ENCODE data around the gene ST3GAL4. TPM values are rescaled to one million over a fixed set of nuclear protein-coding genes. Genes with fewer than 3 reads are reported as not detected.

Gene ST3GAL4
- polyA plus RNA-seq, 5 donors = 29.4 to 38.5 (median 36.1) TPM

DNA sequence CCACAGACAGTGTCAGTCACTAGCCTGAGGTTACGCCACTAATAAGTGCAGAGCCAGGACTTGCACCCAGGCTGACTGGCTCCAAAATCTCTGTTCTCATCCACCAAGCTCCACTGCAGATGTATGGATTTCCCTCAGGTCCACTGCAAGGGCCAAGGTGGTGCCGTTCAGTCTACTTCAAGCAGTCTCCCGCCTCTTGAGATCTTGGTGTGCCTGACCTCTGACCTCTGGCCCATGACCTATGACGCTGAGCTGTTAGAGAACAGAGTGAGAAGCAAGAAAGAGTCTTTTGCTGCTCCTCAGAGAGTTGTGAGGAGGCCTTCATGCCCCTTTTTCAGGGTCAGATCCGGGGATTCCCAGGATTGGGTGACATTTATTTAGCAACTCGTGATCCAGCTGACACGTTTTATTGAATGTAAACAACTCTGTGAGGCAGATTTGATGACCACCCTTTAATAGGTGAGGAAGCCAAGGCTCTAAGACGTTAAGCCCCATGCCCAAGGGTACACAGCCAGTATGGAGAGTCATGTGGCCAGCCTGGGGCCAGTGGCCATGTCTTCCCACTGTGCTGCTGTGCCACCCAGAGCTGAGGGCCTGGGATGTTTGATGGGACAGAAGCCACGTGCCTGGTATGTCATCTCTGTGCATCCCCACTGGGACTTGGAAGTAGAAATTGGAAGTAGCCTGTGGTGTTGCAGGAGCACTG is 26.4 kb upstream of the ST3GAL4 start:
- DNase-seq = no peak

DNA sequence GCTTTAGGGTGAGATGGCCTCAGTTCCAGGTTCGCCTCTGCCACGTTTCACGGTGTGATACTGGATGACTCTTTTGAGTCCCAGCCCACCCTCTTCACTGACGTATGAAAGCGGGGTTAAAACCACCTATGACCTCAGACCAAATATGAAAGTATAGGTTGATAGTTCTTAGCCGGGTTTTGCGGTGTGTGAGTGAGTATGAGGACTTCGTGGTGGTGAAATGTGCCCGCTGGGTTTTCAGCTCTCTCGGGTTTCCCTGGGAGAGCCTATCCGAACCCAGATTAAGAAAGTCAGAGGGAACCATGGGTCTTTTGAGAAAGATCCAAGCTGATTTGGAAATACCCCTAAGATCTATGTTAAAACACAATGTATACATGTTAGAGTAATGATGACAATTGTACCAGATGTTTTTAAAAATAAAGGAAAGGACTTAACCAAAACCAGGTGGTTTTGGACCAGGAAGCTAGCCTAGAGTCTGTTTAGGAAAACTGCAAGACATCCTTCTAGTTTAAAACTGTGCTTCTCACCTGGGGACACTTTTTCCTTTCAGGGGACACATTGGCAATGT is 25.8 kb upstream of the ST3GAL4 start:
- no peak for DNase-seq

DNA sequence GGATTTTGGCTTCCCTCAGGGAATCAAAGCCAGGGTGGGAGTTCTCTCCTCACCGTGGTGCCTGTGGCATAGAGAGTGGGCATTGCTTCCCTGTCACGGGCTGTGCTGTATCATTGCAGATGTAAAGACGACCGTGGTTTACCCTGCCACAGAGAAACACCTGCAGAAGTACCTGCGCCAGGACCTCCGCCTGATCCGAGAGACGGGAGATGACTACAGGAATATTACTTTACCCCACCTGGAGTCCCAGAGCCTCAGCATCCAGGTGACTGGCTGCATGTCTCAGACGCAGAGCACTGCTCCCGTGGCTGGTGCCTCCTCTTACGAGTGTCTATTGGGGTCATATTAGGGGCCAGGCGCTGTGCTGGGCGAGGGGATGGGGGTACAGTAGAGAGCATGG is 24.2 kb upstream of the ST3GAL4 start:
- DNase-seq = no peak

DNA sequence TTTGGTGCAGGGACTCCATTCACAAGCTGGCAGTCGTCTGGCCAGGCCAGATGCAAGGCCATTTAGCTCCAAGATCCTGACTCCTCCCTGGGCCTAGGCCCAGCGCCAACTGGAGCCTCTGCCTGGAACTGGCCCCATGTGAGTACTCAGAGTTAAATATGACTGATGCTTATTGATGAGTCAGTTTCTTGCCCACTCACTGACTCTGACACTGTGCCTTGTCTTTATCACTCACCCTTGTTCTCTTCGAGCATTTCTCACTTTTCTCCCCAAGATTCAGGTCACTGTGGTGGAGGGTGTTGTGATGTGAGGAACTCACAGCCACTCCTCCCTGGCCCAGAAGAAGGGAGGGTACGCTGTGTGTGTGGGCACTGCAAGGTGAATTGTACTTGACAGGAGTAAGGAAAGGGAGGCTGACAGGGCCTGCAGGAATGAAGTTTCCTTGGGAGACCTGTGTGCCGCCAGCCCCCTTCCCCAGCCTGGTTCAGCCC is 23.2 kb upstream of the ST3GAL4 start:
- no peak for DNase-seq

DNA sequence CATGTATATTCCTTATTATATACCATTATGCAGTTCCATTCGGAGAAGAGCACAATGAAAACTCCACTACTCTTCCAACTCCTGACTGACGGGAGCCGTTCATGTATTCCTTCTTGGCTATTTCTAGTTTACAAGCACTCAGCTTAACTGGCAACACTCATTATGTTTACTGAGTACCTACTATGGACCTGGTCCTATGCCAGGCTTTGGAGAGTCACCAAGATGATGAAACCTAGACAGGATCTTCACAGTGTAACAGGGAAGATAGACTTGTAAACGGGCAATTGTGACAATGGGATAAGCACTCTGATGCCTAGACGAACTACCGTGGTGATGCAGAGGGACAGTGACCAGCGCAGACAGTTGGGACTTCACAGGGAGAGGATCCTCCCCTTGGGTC is 22.3 kb upstream of the ST3GAL4 start:
- DNase-seq = no peak

DNA sequence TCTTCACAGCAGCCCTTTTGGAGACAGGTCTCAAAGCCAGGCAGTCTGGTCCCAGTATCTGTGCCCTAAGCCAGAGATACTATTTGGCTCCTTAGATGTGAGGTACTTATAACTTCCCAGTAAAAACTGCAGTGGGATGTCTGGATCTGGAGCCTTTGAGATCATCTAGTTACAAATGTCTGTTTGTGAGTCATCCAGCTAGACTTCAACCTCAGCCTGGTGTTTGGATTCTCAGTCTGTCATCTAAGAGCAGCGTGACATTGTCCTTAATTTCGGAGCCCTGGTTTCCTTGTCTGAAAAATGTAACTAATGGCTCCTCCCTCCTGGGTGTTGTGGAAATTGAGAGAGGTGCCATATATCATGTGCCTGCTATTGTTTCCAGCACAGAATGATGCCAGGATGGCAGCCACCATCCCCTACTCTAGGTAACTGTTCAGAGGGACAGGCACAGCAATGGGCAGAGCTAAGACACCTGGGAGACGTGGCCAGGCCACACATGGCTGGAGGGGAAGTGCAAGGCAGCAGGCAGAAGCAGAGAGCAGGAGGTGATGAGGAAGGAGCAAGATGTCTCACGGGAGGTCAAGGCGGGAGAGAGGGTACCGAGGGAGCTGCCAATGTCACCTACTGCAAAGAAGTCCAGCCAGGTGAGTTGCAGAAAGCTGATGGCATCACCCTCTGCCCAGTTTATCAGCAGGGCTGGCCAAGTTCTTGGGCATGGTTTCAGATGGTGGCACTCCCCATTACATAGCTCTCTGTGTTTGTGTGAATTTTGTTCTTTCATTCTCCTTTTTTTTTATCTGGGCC is 20.6 kb upstream of the ST3GAL4 start:
- no peak for DNase-seq

DNA sequence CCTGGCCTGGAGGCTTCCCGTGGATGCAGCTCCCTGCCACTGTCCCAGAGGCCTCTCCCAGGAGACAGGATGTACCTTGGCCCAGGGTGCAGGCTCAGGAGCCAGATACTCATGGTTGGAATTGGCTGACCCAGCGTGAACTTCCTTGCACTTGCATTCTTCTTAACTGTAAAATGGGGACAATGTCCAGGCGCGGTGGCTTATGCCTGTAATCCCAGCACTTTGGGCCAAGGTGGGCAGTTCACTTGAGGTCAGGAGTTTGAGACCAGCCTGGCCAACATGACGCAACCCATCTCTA is 20.1 kb upstream of the ST3GAL4 start:
- DNase-seq = no peak

DNA sequence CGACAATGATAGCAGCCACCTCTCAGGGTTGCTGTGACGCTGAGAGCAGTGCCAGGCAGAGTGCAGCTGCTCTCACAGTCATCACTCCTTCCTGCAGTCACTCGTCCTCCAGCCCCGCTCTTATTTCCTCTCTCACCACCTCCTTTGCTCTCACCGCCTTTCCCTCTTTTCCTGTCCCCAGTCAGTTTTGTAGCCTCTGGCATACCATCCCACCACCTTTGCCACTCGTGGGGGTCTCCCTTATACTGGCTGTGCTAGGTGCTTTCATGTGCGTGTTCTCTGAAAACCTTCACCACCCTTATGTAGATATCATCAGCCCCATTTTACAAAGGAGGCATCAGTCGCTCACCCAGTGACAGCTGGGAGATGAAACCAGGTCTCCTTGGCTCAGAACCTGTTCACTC is 19.3 kb upstream of the ST3GAL4 start:
- DNase-seq = no peak

DNA sequence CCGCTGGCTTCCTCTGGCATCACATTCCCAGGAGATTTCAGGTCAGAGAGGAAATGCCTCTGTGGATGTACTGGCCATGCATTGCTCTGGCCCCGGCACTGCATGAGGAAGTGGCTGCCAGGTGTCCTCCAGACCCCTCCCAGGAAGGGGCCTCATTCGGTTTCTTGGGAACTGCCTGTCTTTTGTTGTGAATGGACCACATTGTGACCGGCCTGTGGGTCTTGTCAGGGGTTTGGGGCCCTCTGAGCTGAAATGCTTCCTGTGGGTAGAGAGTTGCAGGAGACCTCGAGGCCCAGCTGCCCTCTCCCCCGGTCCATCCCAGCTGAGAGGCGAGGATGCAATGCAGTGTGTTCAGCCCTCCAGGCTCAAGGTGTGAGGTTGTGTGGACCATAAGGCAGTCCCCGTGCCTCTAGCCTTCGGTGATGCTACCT is 18.8 kb upstream of the ST3GAL4 start:
- no peak for DNase-seq

DNA sequence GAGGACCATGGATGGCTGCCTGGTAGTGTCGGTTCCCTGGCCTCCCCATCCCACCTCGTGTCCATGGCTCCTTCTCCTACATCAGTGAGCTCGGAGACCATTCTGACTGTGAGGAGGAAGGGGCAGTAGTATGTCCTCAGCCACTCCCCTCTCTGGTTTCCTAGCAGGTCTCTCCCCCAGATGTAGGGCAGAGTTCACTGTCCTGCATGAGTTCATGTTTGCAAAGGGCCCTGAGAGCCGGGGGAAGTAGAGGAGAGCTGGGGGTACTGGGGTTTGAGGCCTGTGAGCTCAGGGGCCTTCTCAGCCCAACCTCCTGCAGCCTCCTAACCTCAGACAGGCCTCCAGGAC is 18.4 kb upstream of the ST3GAL4 start:
- DNase-seq = no peak

DNA sequence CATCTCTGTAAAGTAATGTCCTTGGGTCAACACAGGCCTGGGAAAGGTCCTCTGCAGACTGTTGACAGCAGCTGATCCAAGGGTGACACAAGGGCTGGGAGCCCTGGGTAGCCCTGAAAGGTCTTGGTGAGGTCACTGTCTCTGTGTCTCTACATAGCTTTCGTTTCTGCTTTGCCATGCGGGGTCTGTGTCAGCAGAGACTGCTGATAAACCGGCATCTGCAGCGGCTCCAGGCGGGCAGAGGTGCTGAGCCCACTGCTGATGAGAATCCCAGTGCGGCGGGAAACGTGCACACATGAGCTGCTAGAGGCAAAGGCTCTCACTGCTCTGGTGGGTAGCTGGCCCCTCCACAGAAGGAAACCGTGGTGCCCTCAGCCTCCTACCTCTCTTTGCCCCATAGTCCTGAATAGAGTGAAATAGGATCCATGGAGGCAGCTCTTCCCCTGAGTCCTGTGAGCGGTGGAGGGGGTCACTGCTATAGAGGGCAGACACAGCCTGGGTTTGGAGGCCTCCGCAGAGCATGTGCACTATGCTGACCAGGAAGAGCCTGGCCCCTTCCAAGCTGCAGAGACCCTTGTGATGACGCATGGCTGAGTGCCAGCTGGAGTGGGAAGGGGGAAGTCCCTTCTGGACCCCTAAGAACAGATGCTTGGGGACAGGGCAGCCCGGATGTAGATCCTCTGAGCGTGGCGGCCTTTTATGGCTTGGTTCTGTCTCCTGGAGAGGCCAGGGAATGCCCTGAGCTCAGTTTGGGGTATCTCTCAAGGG is 17.8 kb upstream of the ST3GAL4 start:
- no peak for DNase-seq

DNA sequence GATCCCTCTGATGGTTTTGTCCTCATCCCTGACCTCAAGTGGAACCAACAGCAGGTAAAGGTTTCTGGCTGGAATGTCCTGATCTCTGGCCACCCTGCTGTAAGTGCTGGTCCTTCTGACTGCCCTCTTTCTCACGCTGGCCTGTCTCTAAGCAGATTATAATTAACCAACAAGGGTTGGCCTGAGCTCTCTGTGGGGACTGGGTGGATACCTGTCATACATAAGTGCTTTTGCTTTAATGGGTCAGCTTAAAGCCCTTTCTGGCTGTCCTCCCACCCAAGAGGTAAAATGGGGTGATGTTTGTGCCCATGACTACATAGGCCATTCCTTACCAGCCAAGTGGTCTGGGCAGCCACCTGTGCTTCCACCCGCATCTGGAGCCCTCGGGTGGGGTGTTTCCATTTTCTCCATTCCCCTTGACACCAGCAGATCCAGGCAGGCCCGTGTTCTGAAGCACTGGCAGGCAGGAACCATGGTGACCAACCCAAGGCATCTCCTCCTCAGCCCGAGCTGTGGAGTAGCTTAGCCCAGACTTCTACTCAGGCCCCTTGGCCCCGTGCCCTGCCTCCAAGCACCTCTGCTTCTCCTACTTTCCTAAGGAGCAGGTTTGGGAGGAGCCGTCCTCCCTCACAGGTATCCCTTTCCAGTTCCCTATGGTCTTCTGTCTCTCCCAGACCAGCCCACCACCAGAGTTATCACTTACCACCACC is 17.0 kb upstream of the ST3GAL4 start:
- no peak for DNase-seq

DNA sequence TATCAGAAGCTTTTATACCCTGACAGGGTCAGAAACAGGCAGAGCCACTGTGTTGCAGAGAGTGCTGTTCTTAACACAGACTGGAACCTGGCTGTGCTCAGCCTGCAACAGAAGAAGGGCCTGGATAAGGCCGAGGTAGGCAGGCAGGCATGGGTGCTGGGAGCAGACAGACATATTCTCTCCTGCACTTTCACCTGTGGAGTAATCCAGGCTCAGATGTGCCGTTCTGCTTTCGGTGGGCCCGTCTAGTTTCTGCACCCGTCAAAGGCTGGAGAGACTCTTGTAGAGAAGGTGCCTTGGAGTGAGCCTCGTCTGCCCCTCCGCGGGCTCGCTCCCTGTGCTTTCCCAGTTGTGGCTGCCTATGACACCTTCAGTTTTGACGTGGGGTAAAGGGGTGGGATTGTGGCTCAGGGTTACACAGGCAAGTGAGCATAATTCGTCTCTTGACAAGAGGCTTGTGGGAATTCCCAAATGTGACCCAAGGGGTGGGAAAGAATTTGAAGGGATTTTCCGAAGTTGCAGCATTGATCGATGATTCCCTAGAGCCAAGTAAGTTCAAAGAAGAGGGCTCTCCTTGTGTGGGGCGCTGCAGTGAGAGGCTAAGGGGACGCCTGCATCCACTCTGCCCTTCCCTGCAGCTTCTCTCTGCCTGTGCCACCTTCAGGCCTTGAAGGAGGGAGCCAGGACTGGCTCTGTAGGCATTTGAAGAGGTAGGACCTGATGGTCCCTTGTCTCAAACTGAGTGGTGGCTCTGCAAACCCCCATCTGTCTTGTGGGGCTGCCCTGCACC is 16.2 kb upstream of the ST3GAL4 start:
- no peak for DNase-seq

DNA sequence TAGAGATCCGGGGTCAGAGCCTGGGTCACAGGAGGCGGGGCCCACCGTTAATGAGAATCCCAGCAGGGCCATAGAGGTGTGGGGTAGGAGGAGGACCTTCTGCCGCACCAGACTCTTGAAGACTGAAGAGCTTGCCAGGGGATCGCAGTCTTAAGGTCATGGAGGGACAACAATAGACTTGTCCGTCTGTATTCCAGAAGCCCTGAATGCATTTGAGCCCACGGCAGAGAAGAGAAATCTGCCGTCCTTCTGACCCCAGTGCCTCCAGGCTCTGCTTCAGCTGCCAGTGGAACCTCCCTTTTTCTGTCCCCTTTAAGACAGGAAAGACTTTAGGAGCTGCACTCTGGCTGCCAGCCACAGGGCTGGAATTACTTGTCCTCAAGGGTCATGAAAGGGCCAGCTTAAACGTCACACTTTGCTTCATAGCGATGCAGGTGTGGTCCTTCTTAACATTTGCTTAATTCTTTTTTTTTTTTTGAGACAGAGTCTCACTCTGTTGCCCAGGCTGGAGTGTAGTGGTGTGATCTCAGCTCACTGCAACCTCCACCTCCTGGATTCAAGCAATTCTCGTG is 15.5 kb upstream of the ST3GAL4 start:
- DNase-seq = no peak

DNA sequence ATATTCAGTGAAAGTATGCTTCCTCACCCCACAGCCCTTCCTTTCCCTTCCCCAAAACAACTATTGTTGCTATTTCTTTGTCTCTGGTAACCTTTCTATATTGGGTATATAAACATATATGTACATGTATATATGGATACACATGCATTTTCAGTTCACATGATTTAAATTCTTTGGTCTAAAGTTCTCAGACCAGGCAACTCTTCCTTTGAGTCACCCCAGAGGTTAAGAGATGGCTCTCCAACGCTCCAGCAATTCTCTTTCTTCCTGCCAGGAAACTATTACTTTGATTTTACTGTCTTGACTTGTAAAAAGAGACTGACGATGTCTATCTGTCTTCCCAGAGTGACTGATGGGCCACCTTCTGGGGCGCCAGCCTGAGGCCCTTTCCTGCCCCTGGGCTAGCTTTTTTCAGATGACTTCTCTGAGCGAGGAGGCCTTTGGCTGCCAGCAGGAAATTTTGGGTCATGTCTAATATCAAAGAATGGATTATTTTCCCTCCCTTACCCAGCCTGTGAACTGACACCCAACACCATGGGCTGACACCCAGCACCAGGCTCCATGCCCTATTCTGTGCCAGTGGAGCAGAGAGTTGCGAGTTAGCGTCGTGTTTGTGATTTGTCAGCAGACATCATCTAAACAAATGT is 14.4 kb upstream of the ST3GAL4 start:
- no peak for DNase-seq

DNA sequence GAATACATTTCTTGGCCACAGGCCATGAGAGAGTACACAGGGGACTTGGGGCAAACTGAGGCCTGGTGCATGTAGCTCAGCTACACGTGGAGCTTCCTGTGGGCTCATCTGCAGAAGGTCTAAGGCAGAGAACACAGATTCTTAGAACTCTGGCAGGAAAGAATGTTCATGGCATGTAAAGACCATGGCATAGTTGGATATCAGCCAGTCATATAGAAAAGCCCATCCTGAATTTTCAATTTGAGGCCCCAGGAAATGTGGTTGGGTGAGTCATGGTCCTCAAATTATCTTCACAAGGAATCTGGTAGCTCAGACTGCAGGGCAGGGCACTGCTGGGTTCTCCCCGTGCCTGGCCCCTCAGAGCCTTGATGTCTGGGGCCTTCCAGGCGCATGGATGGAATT is 13.7 kb upstream of the ST3GAL4 start:
- DNase-seq = no peak

DNA sequence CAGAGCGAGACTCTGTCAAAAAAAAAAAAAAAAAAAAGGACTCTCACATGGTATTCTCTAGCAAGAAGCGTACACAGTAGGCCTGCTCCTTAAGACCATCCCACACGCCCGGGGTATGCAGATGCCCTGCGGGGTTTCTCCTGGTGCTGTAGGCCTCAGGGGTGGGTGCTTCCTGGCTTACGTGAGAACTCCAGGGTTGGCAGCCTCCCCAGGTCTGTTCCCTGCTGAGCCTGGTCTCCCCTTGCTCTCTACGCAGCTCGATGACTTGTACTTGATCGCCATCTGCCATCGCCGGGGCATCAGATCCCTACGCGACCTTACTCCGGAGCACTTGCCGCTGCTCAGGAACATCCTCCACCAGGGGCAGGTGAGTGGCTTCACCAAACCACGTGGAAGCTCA is 12.4 kb upstream of the ST3GAL4 start:
- DNase-seq = no peak

DNA sequence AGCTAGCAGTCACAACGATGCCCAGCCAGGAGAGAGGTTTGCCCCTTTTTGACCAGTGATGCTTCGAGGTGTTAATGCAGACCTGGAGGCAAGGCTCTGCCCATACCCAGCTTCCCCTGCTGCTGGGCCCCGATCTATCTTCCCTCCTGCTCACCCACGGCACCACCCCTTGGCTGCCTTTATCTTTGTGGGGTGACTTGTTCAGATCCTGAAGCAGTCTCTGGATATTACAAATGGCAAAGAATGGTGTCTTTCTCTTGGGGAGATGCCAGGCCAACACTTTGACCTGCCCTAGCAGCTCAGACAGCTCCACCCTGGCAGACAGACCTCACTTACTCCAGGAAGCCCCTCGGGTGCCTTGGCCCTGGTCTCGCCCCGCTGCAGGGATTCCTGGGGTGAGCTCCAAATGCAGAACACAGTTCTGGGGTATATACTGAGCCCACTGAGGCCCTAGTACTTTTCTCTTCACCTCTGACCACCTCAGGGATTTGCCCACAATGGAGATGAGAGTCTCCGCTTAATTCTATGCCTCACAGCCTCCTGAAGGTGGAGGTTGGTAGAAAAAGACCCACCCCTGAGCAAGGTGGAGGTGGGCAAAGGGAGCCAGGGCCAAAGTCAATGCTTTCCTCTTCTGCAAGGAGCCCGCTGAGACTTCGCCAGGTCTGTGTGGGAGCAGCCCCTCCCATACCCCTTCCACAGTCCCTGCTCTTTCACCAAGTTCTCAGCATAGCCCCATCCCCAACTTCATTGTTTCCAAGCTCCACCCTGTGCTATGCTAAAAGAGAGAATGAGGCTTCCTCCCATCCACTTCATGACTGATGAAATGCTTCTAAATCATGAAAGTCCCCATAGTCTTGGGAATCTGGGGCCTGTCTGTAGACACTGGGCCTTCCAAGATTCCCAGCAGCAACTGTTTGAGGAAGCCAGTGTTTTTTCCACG is 11.1 kb upstream of the ST3GAL4 start:
- DNase-seq = no peak

DNA sequence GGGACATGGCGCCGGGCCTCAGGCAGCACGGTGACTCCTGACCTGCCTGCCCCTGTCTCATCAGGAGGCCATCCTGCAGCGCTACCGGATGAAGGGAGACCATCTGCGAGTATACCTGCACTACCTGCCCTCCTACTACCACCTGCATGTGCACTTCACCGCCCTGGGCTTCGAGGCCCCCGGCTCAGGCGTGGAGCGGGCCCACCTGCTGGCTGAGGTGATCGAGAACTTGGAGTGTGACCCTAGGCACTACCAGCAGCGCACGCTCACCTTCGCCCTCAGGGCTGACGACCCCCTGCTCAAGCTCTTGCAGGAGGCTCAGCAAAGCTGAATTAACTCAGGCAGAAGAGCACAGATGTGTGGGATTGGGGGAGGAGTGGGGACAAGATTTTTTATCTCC is 10.2 kb upstream of the ST3GAL4 start:
- DNase-seq = no peak

All from right lung (tissue), 5 donors.